H1 (cell line): Measurements from ENCODE around the gene PIP5K1C.

ENCODE experiments used
- BCL11A ChIP-seq, 2 experiments: IDR thresholded peaks; one replicate each; pipeline ENCODE4 v1.6.1; 2011; ENCODE audit warnings: low read depth in 2 of 2, low read length in 2 of 2, mild to moderate bottlenecking in 2 of 2
- CHD2 ChIP-seq: IDR thresholded peaks from 2 replicates; pipeline ENCODE4 v1.6.1; 2012; ENCODE audit warnings: low read length, improper control_type of control experiment
- CREB1 ChIP-seq: IDR thresholded peaks from 2 replicates; pipeline ENCODE4 v1.6.1; 2012; ENCODE audit warnings: inconsistent platforms
- CTCF ChIP-seq, 3 experiments: IDR thresholded peaks; 1 replicate in 2 of 3; 2 replicates in 1 of 3; pipeline versions ENCODE4 v1.5.1 to v1.6.1; 2011; ENCODE audit warnings: low read length in 3 of 3, mild to moderate bottlenecking in 3 of 3, inconsistent platforms in 2 of 3, low read depth in 1 of 3, moderate library complexity in 1 of 3; ENCODE audit not compliant: insufficient read depth in 1 of 3; ENCODE audit errors: control extremely low read depth in 1 of 3
- EP300 ChIP-seq, 2 experiments: IDR thresholded peaks; 1 replicate in 1 of 2; 2 replicates in 1 of 2; pipeline ENCODE4 v1.6.1; 2011 to 2012; ENCODE audit warnings: low read depth in 2 of 2, low read length in 2 of 2, mild to moderate bottlenecking in 2 of 2, borderline replicate concordance in 1 of 2, inconsistent platforms in 1 of 2, moderate library complexity in 1 of 2
- EZH2 ChIP-seq: fragments of 200-600 bp; sonication (generic); IDR thresholded peaks from 2 replicates; pipeline ENCODE4 v1.7.1; 2012; ENCODE audit warnings: low read depth, mild to moderate bottlenecking, moderate library complexity, low read length, inconsistent platforms; ENCODE audit not compliant: severe bottlenecking
- JUN ChIP-seq: IDR thresholded peaks from 2 replicates; pipeline ENCODE4 v1.6.1; 2011; ENCODE audit warnings: low read depth, mild to moderate bottlenecking, improper control_type of control experiment, low read length
- NRF1 ChIP-seq: IDR thresholded peaks from 2 replicates; pipeline ENCODE4 v1.6.1; 2011; ENCODE audit warnings: mild to moderate bottlenecking, low read depth, low read length, improper control_type of control experiment
- PHF8 ChIP-seq: fragments of 200-600 bp; sonication (generic); conservative IDR thresholded peaks from 2 replicates; pipeline ENCODE4 v1.7.1; 2012; ENCODE audit warnings: low read depth, mild to moderate bottlenecking, inconsistent platforms, low read length, moderate library complexity
- POLR2A ChIP-seq, 2 experiments: IDR thresholded peaks; 1 replicate in 1 of 2; 2 replicates in 1 of 2; pipeline ENCODE4 v1.6.1; 2011; ENCODE audit warnings: low read depth in 2 of 2, low read length in 2 of 2, mild to moderate bottlenecking in 2 of 2; ENCODE audit errors: control extremely low read depth in 1 of 2
- SIN3A ChIP-seq, 2 experiments: IDR thresholded peaks in 1 of 2; conservative IDR thresholded peaks in 1 of 2; 2 replicates each; pipeline ENCODE4 v1.6.1; 2011 to 2012; ENCODE audit warnings: low read length in 2 of 2, improper control_type of control experiment in 1 of 2, low read depth in 1 of 2, mild to moderate bottlenecking in 1 of 2
- TAF1 ChIP-seq: IDR thresholded peaks from 2 replicates; pipeline ENCODE4 v1.6.1; 2011; ENCODE audit warnings: mild to moderate bottlenecking, low read depth, low read length
- YY1 ChIP-seq: IDR thresholded peaks from 2 replicates; pipeline ENCODE4 v1.6.1; 2011; ENCODE audit warnings: low read depth, mild to moderate bottlenecking, low read length
- TF ChIP-seq, protein P1 (sequence below): IDR thresholded peaks from 2 replicates; pipeline ENCODE4 v1.6.1; 2011; ENCODE audit warnings: low read length, improper control_type of control experiment

DNA sequence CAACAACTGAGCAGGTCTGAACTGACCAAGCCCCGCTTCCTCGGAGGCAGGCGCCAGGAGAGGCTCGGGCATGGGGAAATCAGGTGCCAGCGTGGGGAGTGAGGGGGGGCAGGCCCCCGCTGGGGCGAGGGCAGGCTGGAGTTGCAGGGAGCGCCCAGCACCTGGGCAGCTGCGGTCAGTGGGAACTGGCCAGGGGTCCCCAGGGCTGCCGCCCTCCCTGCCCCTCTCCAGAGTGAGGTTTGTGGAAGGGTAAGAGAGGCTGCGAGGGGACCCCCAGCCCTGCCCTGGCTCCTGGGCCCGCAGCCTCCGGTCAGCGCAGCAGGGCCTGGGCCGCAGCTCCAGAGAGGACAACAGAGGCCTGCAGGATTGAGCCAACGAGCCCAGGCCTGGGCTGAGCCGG is 32.5 kb downstream of the PIP5K1C start:
- no peak for TF ChIP-seq CHD2
- TF ChIP-seq, protein P1, sequence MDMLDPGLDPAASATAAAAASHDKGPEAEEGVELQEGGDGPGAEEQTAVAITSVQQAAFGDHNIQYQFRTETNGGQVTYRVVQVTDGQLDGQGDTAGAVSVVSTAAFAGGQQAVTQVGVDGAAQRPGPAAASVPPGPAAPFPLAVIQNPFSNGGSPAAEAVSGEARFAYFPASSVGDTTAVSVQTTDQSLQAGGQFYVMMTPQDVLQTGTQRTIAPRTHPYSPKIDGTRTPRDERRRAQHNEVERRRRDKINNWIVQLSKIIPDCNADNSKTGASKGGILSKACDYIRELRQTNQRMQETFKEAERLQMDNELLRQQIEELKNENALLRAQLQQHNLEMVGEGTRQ = no peak
- TF ChIP-seq TAF1 = no peak
- TF ChIP-seq POLR2A (IDR thresholded peaks at IDR 0.05; ENCODE audit: control extremely low read depth in 1 of 2, low read depth in 2 of 2, low read length in 2 of 2) = no peak
- TF ChIP-seq NRF1 = no peak
- no peak for TF ChIP-seq JUN
- no peak for TF ChIP-seq EZH2
- TF ChIP-seq BCL11A (IDR thresholded peaks at IDR 0.05; ENCODE audit: low read depth in 2 of 2, low read length in 2 of 2) = no peak
- TF ChIP-seq EP300 (IDR thresholded peaks at IDR 0.05; ENCODE audit: borderline replicate concordance in 1 of 2, low read depth in 2 of 2, low read length in 2 of 2) = no peak
- no peak for TF ChIP-seq CTCF (IDR thresholded peaks at IDR 0.05; ENCODE audit: control extremely low read depth in 1 of 3, insufficient read depth in 1 of 3, low read depth in 1 of 3, low read length in 3 of 3)
- TF ChIP-seq SIN3A (conservative IDR thresholded peaks at IDR 0.05 in 1 of 2, IDR thresholded peaks at IDR 0.05 in 1 of 2; ENCODE audit: low read depth in 1 of 2, low read length in 2 of 2) = no peak
- no peak for TF ChIP-seq PHF8
- TF ChIP-seq CREB1 = no peak
- no peak for TF ChIP-seq YY1
